ENCODE data around the gene KRTAP4-1. TPM values are rescaled to one million over a fixed set of nuclear protein-coding genes. Genes with fewer than 3 reads are reported as not detected.
"Not testable (repeated sequence)": the region's sequence is repeated elsewhere in the genome, so short reads cannot be mapped to it uniquely, and the experiment has no call there.

The KRTAP4-1 gene
- not detected for total RNA-seq

DNA sequence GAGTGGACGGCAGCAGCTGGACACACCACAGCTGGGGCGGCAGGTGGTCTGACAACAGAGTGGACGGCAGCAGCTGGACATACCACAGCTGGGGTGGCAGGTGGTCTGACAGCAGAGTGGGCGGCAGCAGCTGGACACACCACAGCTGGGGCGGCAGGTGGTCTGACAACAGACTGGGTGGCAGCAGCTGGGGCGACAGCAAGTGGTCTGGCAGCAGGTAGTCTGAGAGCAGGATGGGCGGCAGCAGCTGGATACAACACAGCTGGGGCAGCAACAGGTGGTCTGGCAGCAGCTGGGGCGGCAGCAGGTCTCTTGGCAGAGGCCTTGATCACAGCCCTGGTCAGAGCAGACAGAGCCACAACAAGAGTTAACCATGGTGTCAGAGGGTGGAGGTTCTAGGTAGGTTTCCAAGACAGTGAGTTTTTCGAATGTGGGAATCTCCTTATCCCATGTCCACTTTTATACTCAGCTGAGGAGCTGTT is at the start of gene KRTAP4-1:
Gene KRTAP4-1, minus strand, starts transcription at position 432 of the 482 bp plus-strand sequence. Its CDS starts 57 bp downstream, at position 375.
- no peak within 1 kb of the TSS for H3K4me3 ChIP-seq
- H3K27me3 ChIP-seq = peaks cover 0 to 16% (median 0%) of the 10 kb centered on the region in 4 donors
- DNase-seq (ENCODE audit: extremely low spot score) = no peak
- H3K36me3 ChIP-seq = no peaks in the 10 kb centered on the region
- intact Hi-C loops (cut with DNase I) = no loop called here
- WGBS = 57% methylated on average over 7 of the region's 9 CpGs
- H3K4me1 ChIP-seq = no peaks in the 10 kb centered on the region
- H3K27ac ChIP-seq (replicated peaks in 1 of 4) = no peak within 1 kb of the TSS
- no peak for TF ChIP-seq POLR2A (IDR thresholded peaks at IDR 0.05; ENCODE audit: low read depth)
- TF ChIP-seq CTCF (IDR thresholded peaks at IDR 0.05) = no peak
- no peak for TF ChIP-seq POLR2AphosphoS5 (IDR thresholded peaks at IDR 0.05)
- no peak for TF ChIP-seq EP300 (IDR thresholded peaks at IDR 0.05)
- H3K9me3 ChIP-seq = no peaks in the 10 kb centered on the region

DNA sequence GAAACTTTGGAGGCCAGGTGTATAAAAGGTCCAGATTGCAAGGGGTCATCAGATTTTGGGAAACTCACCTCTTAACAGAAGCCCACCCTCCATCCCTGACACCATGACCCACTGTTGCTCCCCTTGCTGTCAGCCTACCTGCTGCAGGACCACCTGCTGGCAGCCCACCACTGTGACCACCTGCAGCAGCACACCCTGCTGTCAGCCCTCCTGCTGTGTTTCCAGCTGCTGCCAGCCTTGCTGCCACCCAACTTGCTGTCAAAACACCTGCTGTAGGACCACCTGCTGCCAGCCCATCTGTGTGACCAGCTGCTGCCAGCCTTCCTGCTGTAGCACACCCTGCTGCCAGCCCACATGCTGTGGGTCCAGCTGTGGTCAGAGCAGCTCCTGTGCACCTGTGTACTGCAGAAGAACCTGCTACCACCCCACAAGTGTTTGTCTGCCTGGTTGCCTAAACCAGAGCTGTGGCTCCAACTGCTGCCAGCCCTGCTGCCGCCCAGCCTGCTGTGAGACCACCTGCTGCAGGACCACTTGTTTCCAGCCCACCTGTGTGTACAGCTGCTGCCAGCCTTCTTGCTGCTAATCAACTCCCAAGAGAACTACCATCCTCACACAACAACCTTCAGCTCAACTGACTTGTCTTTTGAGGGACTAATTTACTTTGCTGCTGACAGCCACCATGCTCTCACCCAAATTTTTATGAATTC is 47.8 kb upstream of the KRTAP4-1 start, which contains the start of gene KRTAP9-3:
Gene KRTAP9-3, plus strand, starts transcription at position 51 of the 707 bp plus-strand sequence. Its CDS starts 53 bp downstream, at position 104.
- H3K27me3 ChIP-seq = peaks cover 0 to 24% (median 0%) of the 10 kb centered on the region in 4 donors
- H3K4me1 ChIP-seq; intact Hi-C loops (cut with DNase I); H3K4me3 ChIP-seq; DNase-seq (ENCODE audit: extremely low spot score); H3K27ac ChIP-seq (replicated peaks in 1 of 4); H3K9me3 ChIP-seq; H3K36me3 ChIP-seq: not testable (repeated sequence)
- 86% methylated on average over 1 of the region's 1 CpG for WGBS

GRCh38 chr17:41231731-41232130 is 47.0 kb upstream of the KRTAP4-1 start:
- Histone ChIP-seq H3K4me3 (no peak overlapping the region), H3K27me3 (peaks cover 0 to 24% (median 0%) of the 10 kb centered on the region in 4 donors), H3K4me1 (no peaks in the 10 kb centered on the region), H3K9me3 (no peaks in the 10 kb centered on the region), H3K36me3 (no peaks in the 10 kb centered on the region), H3K27ac (replicated peaks in 1 of 4) (no peak overlapping the region)
- WGBS = 83% methylated on average over 6 of the region's 6 CpGs
- TF ChIP-seq CTCF (IDR thresholded peaks at IDR 0.05) (no peak), POLR2A (IDR thresholded peaks at IDR 0.05; ENCODE audit: low read depth) (no peak), POLR2AphosphoS5 (IDR thresholded peaks at IDR 0.05) (no peak), EP300 (IDR thresholded peaks at IDR 0.05) (no peak)
- no peak for DNase-seq (ENCODE audit: extremely low spot score)
- intact Hi-C loops (cut with DNase I) = no loop called here

DNA sequence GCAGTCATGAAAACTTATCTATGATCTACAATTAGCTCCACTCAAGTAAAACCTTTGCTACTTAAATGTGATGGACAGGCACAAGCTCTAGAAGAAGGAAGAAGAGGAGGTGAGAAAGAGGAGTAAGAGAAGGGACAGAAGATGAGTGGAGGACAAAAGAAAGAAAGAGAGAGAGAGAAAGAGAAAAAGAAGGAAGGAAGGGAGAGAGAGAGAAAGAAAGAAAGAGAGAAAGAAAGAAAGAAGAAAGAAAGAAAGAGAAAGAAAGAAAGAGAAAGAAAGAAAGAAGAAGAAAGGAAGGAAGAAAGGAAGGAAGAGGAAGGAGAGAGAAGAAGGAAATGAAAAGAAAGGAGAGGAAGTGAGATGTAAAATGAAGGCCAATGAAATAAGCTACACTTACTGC is 45.4 kb upstream of the KRTAP4-1 start:
- TF ChIP-seq EP300 (IDR thresholded peaks at IDR 0.05) (no peak), POLR2A (IDR thresholded peaks at IDR 0.05; ENCODE audit: low read depth) (no peak), POLR2AphosphoS5 (IDR thresholded peaks at IDR 0.05) (no peak), CTCF (IDR thresholded peaks at IDR 0.05) (no peak)
- Histone ChIP-seq H3K9me3 (no peaks in the 10 kb centered on the region), H3K4me1 (no peaks in the 10 kb centered on the region), H3K4me3 (no peak overlapping the region), H3K27me3 (peaks cover 0 to 24% (median 0%) of the 10 kb centered on the region in 4 donors), H3K27ac (replicated peaks in 1 of 4) (no peak overlapping the region), H3K36me3 (no peaks in the 10 kb centered on the region)
- no peak for DNase-seq (ENCODE audit: extremely low spot score)
- intact Hi-C loops (cut with DNase I) = no loop called here

DNA sequence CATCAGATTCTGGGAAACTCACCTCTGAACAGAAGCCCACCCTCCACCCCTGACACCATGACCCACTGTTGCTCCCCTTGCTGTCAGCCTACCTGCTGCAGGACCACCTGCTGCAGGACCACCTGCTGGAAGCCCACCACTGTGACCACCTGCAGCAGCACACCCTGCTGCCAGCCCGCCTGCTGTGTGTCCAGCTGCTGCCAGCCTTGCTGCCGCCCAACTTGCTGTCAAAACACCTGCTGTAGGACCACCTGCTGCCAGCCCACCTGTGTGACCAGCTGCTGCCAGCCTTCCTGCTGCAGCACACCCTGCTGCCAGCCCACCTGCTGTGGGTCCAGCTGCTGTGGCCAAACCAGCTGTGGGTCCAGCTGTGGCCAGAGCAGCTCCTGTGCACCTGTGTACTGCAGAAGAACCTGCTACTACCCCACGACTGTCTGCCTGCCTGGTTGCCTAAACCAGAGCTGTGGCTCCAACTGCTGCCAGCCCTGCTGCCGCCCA is 41.9 kb upstream of the KRTAP4-1 start, which contains the start of gene KRTAP9-2:
Gene KRTAP9-2, plus strand, starts transcription at position 51 of the 498 bp plus-strand sequence. Its CDS starts 7 bp downstream, at position 58.
- H3K9me3 ChIP-seq; H3K36me3 ChIP-seq; H3K27me3 ChIP-seq; intact Hi-C loops (cut with DNase I); H3K4me3 ChIP-seq; H3K27ac ChIP-seq (replicated peaks in 1 of 4); DNase-seq (ENCODE audit: extremely low spot score); H3K4me1 ChIP-seq: not testable (repeated sequence)
- WGBS = no CpG with 5 or more reads among the region's 4 CpGs
